Measurements from ENCODE around the gene SGCB. TPM values are rescaled to one million over a fixed set of nuclear protein-coding genes. Genes with fewer than 3 reads are reported as not detected.

SGCB gene
- total RNA-seq, 1 donor from 2014 or later = 51.8 TPM

DNA sequence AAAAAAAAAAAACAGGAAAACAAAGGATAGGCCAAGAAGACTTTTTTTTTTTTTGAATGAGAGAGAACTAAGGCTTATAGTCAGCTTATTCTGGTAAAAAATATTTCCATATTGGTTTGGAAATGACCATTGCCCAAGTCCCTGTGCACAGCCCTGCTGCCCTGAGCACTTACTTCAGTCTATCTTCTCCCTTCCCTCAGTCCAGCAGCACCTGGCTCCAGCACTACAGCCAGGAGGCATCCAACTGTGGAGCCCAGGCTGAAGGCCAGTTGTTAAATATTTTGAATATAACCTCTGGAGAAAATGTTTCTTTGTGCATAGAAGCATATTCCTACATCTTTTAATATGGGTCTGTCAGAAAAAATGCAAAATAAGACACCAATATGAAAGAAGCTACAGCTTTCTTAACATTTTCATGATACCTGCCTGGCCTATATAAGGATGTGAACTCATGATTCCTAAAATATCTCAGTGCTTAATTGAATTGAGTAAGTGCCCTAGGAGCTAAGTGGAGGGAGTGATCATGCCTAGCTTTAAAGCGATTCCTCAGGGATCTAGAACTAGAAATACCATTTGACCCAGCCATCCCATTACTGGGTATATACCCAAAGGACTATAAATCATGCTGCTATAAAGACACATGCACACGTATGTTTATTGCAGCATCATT is 32.4 kb downstream of the SGCB start:
- no peaks in the 10 kb centered on the region for H3K4me1 ChIP-seq
- H3K4me1 Mint-ChIP-seq = no peaks in the 10 kb centered on the region
- no peaks in the 10 kb centered on the region for H3F3A ChIP-seq (ENCODE audit: low read depth)
- no peak for DNase-seq (ENCODE audit: low spot score)
- no peaks in the 10 kb centered on the region for H3K9me3 Mint-ChIP-seq
- H3K27me3 Mint-ChIP-seq (ENCODE audit: insufficient read depth, low read depth) = peaks cover 5% of the 10 kb centered on the region
- H3K4me3 Mint-ChIP-seq = no peak overlapping the region
- H3K27ac Mint-ChIP-seq = no peak overlapping the region
- no peak overlapping the region for H3K4me3 ChIP-seq
- no peaks in the 10 kb centered on the region for H3K79me2 ChIP-seq (ENCODE audit: low read depth)
- no peaks in the 10 kb centered on the region for H3K9me3 ChIP-seq (ENCODE audit: low read depth)
- H3K9ac ChIP-seq = no peak overlapping the region
- TF ChIP-seq EZH2 (IDR thresholded peaks at IDR 0.05) (no peak), EZH2phosphoT487 (IDR thresholded peaks at IDR 0.05) (no peak)
- TF ChIP-seq, protein P1, sequence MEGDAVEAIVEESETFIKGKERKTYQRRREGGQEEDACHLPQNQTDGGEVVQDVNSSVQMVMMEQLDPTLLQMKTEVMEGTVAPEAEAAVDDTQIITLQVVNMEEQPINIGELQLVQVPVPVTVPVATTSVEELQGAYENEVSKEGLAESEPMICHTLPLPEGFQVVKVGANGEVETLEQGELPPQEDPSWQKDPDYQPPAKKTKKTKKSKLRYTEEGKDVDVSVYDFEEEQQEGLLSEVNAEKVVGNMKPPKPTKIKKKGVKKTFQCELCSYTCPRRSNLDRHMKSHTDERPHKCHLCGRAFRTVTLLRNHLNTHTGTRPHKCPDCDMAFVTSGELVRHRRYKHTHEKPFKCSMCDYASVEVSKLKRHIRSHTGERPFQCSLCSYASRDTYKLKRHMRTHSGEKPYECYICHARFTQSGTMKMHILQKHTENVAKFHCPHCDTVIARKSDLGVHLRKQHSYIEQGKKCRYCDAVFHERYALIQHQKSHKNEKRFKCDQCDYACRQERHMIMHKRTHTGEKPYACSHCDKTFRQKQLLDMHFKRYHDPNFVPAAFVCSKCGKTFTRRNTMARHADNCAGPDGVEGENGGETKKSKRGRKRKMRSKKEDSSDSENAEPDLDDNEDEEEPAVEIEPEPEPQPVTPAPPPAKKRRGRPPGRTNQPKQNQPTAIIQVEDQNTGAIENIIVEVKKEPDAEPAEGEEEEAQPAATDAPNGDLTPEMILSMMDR (IDR thresholded peaks at IDR 0.05) = no peak
- no peak overlapping the region for H3K4me2 ChIP-seq
- H3K27me3 ChIP-seq = no peaks in the 10 kb centered on the region
- peaks cover 2% of the 10 kb centered on the region for H3K36me3 Mint-ChIP-seq
- peaks cover 4% of the 10 kb centered on the region for H3K36me3 ChIP-seq
- no peak overlapping the region for H3K27ac ChIP-seq
- no peaks in the 10 kb centered on the region for H4K20me1 ChIP-seq (ENCODE audit: low read depth)
- H2AFZ ChIP-seq (replicated peaks) = no peak overlapping the region

DNA sequence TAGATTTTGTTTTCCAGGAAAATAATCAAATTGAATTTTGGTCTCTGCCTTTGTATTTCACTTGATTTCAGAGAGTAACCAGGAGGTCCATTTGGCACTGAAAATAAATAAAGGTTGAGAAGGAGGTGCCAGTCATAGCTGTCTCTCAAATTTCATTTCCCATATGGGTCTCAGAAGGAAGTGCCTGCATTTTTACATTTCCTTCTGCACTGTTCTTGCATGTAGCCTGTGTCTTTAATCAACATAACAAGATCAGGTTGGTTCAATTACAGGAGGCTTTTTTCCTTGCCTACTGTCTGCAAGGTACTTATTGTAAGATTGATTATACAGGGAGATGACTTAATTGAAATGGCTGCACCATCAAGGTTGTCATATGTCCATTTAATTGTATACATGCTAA is 33.7 kb downstream of the SGCB start:
- no peaks in the 10 kb centered on the region for H3K36me3 Mint-ChIP-seq
- H3K27ac Mint-ChIP-seq = no peak overlapping the region
- no peaks in the 10 kb centered on the region for H3K9me3 Mint-ChIP-seq
- no peak overlapping the region for H3K27ac ChIP-seq
- no peaks in the 10 kb centered on the region for H3K79me2 ChIP-seq (ENCODE audit: low read depth)
- no peaks in the 10 kb centered on the region for H3K9me3 ChIP-seq (ENCODE audit: low read depth)
- no peaks in the 10 kb centered on the region for H3K4me1 ChIP-seq
- TF ChIP-seq EZH2phosphoT487 (IDR thresholded peaks at IDR 0.05) (no peak), EZH2 (IDR thresholded peaks at IDR 0.05) (no peak)
- TF ChIP-seq, protein P1 (IDR thresholded peaks at IDR 0.05) = no peak
- no peak overlapping the region for H3K4me3 Mint-ChIP-seq
- peaks cover 5% of the 10 kb centered on the region for H3K27me3 Mint-ChIP-seq (ENCODE audit: insufficient read depth, low read depth)
- no peaks in the 10 kb centered on the region for H4K20me1 ChIP-seq (ENCODE audit: low read depth)
- H3F3A ChIP-seq (ENCODE audit: low read depth) = no peaks in the 10 kb centered on the region
- H3K4me3 ChIP-seq = no peak overlapping the region
- no peak overlapping the region for H3K4me2 ChIP-seq
- peaks cover 4% of the 10 kb centered on the region for H3K36me3 ChIP-seq
- H2AFZ ChIP-seq (replicated peaks) = no peak overlapping the region
- no peak for DNase-seq (ENCODE audit: low spot score)
- no peaks in the 10 kb centered on the region for H3K27me3 ChIP-seq
- H3K9ac ChIP-seq = no peak overlapping the region
- H3K4me1 Mint-ChIP-seq = no peaks in the 10 kb centered on the region

DNA sequence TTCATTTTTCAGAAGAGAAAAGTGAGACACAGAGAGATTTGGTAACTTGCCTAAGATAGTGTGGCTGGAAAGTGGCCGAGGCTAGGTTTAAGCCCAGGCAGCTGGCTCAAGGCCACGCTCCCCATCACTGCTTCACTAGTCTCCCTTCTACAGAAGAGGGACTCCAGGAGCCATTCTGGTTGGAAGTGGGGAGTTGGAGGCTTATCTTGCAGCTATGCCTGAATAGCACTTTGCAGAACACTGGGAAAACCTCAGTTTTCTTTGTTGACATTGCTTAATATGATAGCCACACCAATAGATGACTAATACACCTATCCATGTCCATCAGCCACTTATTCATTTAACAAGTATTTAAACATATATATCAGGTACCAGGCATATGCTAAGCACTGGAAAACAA is 36.5 kb downstream of the SGCB start:
- TF ChIP-seq EZH2phosphoT487 (IDR thresholded peaks at IDR 0.05) = no peak
- no peak for TF ChIP-seq EZH2 (IDR thresholded peaks at IDR 0.05)
- TF ChIP-seq, protein P1 (IDR thresholded peaks at IDR 0.05) = no peak
- Histone ChIP-seq H3K4me3 (no peak overlapping the region), H3K36me3 (no peaks in the 10 kb centered on the region), H2AFZ (replicated peaks) (no peak overlapping the region), H3K27me3 (no peaks in the 10 kb centered on the region), H3K79me2 (ENCODE audit: low read depth) (no peaks in the 10 kb centered on the region), H4K20me1 (ENCODE audit: low read depth) (no peaks in the 10 kb centered on the region), H3K4me2 (no peak overlapping the region), H3K9me3 (ENCODE audit: low read depth) (no peaks in the 10 kb centered on the region), H3K27ac (no peak overlapping the region), H3K9ac (no peak overlapping the region), H3K4me1 (peaks cover 15% of the 10 kb centered on the region), H3F3A (ENCODE audit: low read depth) (no peaks in the 10 kb centered on the region)
- Mint-ChIP-seq H3K4me3 (no peak overlapping the region), H3K4me1 (peaks cover 2% of the 10 kb centered on the region), H3K27me3 (ENCODE audit: insufficient read depth, low read depth) (peaks cover 7% of the 10 kb centered on the region), H3K27ac (no peak overlapping the region), H3K9me3 (no peaks in the 10 kb centered on the region), H3K36me3 (no peaks in the 10 kb centered on the region)
- DNase-seq (ENCODE audit: low spot score) = no peak

All from neural progenitor cell (in vitro differentiated cells).